WTC11 (cell line): ENCODE measurements around the gene MUSTN1. TPM values are rescaled to one million over a fixed set of nuclear protein-coding genes. Genes with fewer than 3 reads are reported as not detected.

Experiments
- ATAC-seq: fragments of 200-7000 bp; cut with Tn5 transposase; 2 replicates; pipeline ENCODE4 v1.10.0; 2021; ENCODE audit warnings: mild to moderate bottlenecking, moderate library complexity
- CTCF ChIA-PET: fragments of 300-600 bp; sonication (Branson Sonifier 250); formaldehyde crosslinking; loops from one replicate; lab custom pipeline; 2021; ENCODE audit warnings: antibody characterized with exemption; lab: Charles Lee
- POLR2A ChIA-PET: fragments of 350-600 bp; sonication (Branson Sonifier 250); formaldehyde crosslinking; loops from one replicate; lab custom pipeline; 2021; ENCODE audit warnings: antibody characterized with exemption; lab: Charles Lee
- DNase-seq: peaks from one replicate; pipeline ENCODE4 v3.0.0; 2021; ENCODE audit warnings: low spot score
- H3K27ac Mint-ChIP-seq: 2 replicates; pipeline ENCODE4 v1.8.0; 2021; ENCODE audit warnings: mixed read lengths
- H3K27me3 Mint-ChIP-seq: 2 replicates; pipeline ENCODE4 v1.8.0; 2021; ENCODE audit warnings: low read depth, mild to moderate bottlenecking, moderate library complexity, mixed read lengths
- H3K36me3 Mint-ChIP-seq: 2 replicates; pipeline ENCODE4 v1.8.0; 2021; ENCODE audit warnings: mixed read lengths
- H3K4me1 Mint-ChIP-seq: 2 replicates; pipeline ENCODE4 v1.8.0; 2022; ENCODE audit warnings: mixed read lengths
- H3K4me3 Mint-ChIP-seq: 2 replicates; pipeline ENCODE4 v1.8.0; 2021; ENCODE audit warnings: mild to moderate bottlenecking, moderate library complexity, mixed read lengths
- H3K9me3 Mint-ChIP-seq: 2 replicates; pipeline ENCODE4 v1.8.0; 2021; ENCODE audit warnings: mixed read lengths
- CREB1 ChIP-seq: sonication (generic); formaldehyde crosslinking; IDR thresholded peaks from 2 replicates; pipeline ENCODE4 v1.8.0; 2023; ENCODE audit warnings: mild to moderate bottlenecking, missing genetic modification reagents
- CREM ChIP-seq: sonication (generic); formaldehyde crosslinking; IDR thresholded peaks from 2 replicates; pipeline ENCODE4 v1.8.1; 2022; ENCODE audit warnings: mild to moderate bottlenecking, missing genetic modification reagents, moderate library complexity
- EMX1 ChIP-seq: fragments of 250-450 bp; sonication (Bioruptor Pico); IDR thresholded peaks from 2 replicates; pipeline ENCODE4 v1.8.0; 2021; ENCODE audit warnings: mild to moderate bottlenecking
- FOXK1 ChIP-seq: sonication (generic); formaldehyde crosslinking; IDR thresholded peaks from 2 replicates; pipeline ENCODE4 v1.8.0; 2022; ENCODE audit warnings: mild to moderate bottlenecking, moderate library complexity, missing genetic modification reagents
- FOXP1 ChIP-seq: sonication (generic); formaldehyde crosslinking; IDR thresholded peaks from 2 replicates; pipeline ENCODE4 v1.8.0; 2022; ENCODE audit warnings: missing genetic modification reagents, mild to moderate bottlenecking, moderate library complexity, borderline replicate concordance
- GABPB1 ChIP-seq: sonication (generic); formaldehyde crosslinking; IDR thresholded peaks from 2 replicates; pipeline ENCODE4 v1.8.1; 2023; ENCODE audit warnings: mild to moderate bottlenecking, missing genetic modification reagents
- GTF2I ChIP-seq: fragments of 250-450 bp; sonication (Bioruptor Pico); conservative IDR thresholded peaks from 2 replicates; pipeline ENCODE4 v1.4.0; 2021; ENCODE audit warnings: mild to moderate bottlenecking
- MXD4 ChIP-seq: fragments of 250-450 bp; sonication (Bioruptor Pico); IDR thresholded peaks from 2 replicates; pipeline ENCODE4 v1.8.0; 2021; ENCODE audit warnings: mild to moderate bottlenecking, moderate library complexity, borderline replicate concordance
- RORB ChIP-seq: fragments of 250-450 bp; sonication (Bioruptor Pico); IDR thresholded peaks from 2 replicates; pipeline ENCODE4 v1.9.0; 2021; ENCODE audit warnings: mild to moderate bottlenecking
- SOX15 ChIP-seq: fragments of 250-450 bp; sonication (Bioruptor Pico); IDR thresholded peaks from 2 replicates; pipeline ENCODE4 v1.9.0; 2021; ENCODE audit warnings: mild to moderate bottlenecking
- TP53 ChIP-seq: sonication (generic); formaldehyde crosslinking; IDR thresholded peaks from 2 replicates; pipeline ENCODE4 v1.8.1; 2023; ENCODE audit warnings: mild to moderate bottlenecking, missing genetic modification reagents
- ZNF121 ChIP-seq: sonication (generic); formaldehyde crosslinking; IDR thresholded peaks from 2 replicates; pipeline ENCODE4 v1.8.0; 2023; ENCODE audit warnings: missing genetic modification reagents
- ZNF232 ChIP-seq: sonication (generic); formaldehyde crosslinking; IDR thresholded peaks from 2 replicates; pipeline ENCODE4 v1.8.0; 2022; ENCODE audit warnings: mild to moderate bottlenecking, missing genetic modification reagents
- ZNF317 ChIP-seq: sonication (generic); formaldehyde crosslinking; IDR thresholded peaks from 2 replicates; pipeline ENCODE4 v1.8.1; 2023; ENCODE audit warnings: low read depth, mild to moderate bottlenecking, moderate library complexity, missing genetic modification reagents, borderline replicate concordance
- ZNF396 ChIP-seq: fragments of 250-450 bp; sonication (Bioruptor Pico); IDR thresholded peaks from 2 replicates; pipeline ENCODE4 v1.8.0; 2021; ENCODE audit warnings: mild to moderate bottlenecking, moderate library complexity, borderline replicate concordance
- total RNA-seq: library from RNA; stranded (reverse); gene quantifications from 3 replicates; pipeline ENCODE4 v1.2.3, GENCODE V29; 2021
- TF ChIP-seq, protein P1 (sequence below): fragments of 250-450 bp; sonication (Bioruptor Pico); IDR thresholded peaks from 2 replicates; pipeline ENCODE4 v1.8.0; 2021; ENCODE audit warnings: mild to moderate bottlenecking
- TF ChIP-seq, protein P2 (sequence below): sonication (generic); formaldehyde crosslinking; IDR thresholded peaks from 2 replicates; pipeline ENCODE4 v1.8.1; 2022; ENCODE audit warnings: mild to moderate bottlenecking, missing genetic modification reagents, moderate library complexity, borderline replicate concordance
- TF ChIP-seq, protein P3 (sequence below): fragments of 250-450 bp; sonication (Bioruptor Pico); IDR thresholded peaks from 2 replicates; pipeline ENCODE4 v2.1.2; 2022; ENCODE audit warnings: mild to moderate bottlenecking, moderate library complexity
- TF ChIP-seq, protein P4 (sequence below): sonication (generic); formaldehyde crosslinking; IDR thresholded peaks from 2 replicates; pipeline ENCODE4 v1.8.1; 2023; ENCODE audit warnings: mild to moderate bottlenecking, missing genetic modification reagents, borderline replicate concordance

Gene MUSTN1
- total RNA-seq, 1 experiment from 2014 or later, result 4.2 TPM

DNA sequence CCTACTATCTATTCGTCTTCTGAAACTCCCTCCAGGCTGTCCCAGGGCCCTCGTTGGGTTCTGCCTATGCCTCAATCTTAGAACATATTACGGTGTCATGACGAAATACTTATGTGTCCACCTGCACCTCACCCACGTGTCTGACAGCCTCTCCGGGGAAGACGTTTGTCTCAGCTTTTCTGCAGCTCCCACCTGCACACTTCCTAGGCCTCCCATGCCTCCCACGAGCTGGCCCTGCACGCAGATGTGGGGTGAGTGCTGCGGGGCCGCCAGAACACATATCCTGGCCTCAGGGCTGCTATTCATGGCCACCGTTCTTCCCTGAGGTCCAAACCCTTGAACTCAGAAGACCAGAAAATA is 7.1 kb upstream of the MUSTN1 start:
- Mint-ChIP-seq H3K27ac (0 out of 2 replicates have a peak overlapping the region, but pooled peaks have one; percentile 63), H3K36me3 (peaks cover 10% of the 10 kb centered on the region), H3K4me1 (no peaks in the 10 kb centered on the region), H3K4me3 (no peak overlapping the region), H3K9me3 (no peaks in the 10 kb centered on the region), H3K27me3 (no peaks in the 10 kb centered on the region)
- ChIA-PET CTCF (interaction anchor here (0.9 to 1.4 kb wide), 4 partner anchors 49 to 96 kb away, joined by 3 to 6 read pairs (median 4); no protein-coding TSS in a partner anchor), POLR2A (interaction anchor here (0.7 kb wide), 1 partner anchor 15 kb away, joined by 3 read pairs; no protein-coding TSS in a partner anchor)
- TF ChIP-seq, protein P1, sequence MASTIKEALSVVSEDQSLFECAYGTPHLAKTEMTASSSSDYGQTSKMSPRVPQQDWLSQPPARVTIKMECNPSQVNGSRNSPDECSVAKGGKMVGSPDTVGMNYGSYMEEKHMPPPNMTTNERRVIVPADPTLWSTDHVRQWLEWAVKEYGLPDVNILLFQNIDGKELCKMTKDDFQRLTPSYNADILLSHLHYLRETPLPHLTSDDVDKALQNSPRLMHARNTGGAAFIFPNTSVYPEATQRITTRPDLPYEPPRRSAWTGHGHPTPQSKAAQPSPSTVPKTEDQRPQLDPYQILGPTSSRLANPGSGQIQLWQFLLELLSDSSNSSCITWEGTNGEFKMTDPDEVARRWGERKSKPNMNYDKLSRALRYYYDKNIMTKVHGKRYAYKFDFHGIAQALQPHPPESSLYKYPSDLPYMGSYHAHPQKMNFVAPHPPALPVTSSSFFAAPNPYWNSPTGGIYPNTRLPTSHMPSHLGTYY (CRISPR knock-in tag), result no peak
- TF ChIP-seq SOX15 (CRISPR knock-in tag), result no peak
- TF ChIP-seq, protein P2, sequence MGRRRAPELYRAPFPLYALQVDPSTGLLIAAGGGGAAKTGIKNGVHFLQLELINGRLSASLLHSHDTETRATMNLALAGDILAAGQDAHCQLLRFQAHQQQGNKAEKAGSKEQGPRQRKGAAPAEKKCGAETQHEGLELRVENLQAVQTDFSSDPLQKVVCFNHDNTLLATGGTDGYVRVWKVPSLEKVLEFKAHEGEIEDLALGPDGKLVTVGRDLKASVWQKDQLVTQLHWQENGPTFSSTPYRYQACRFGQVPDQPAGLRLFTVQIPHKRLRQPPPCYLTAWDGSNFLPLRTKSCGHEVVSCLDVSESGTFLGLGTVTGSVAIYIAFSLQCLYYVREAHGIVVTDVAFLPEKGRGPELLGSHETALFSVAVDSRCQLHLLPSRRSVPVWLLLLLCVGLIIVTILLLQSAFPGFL, result no peak
- TF ChIP-seq ZNF232 (CRISPR knock-in tag), result no peak
- no peak for TF ChIP-seq CREB1 (CRISPR knock-in tag)
- TF ChIP-seq GABPB1, result no peak
- TF ChIP-seq ZNF396, result no peak
- TF ChIP-seq TP53 (CRISPR knock-in tag), result no peak
- TF ChIP-seq, protein P3, sequence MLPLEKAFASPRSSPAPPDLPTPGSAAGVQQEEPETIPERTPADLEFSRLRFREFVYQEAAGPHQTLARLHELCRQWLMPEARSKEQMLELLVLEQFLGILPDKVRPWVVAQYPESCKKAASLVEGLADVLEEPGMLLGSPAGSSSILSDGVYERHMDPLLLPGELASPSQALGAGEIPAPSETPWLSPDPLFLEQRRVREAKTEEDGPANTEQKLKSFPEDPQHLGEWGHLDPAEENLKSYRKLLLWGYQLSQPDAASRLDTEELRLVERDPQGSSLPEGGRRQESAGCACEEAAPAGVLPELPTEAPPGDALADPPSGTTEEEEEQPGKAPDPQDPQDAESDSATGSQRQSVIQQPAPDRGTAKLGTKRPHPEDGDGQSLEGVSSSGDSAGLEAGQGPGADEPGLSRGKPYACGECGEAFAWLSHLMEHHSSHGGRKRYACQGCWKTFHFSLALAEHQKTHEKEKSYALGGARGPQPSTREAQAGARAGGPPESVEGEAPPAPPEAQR (CRISPR knock-in tag), result no peak
- TF ChIP-seq, protein P4, sequence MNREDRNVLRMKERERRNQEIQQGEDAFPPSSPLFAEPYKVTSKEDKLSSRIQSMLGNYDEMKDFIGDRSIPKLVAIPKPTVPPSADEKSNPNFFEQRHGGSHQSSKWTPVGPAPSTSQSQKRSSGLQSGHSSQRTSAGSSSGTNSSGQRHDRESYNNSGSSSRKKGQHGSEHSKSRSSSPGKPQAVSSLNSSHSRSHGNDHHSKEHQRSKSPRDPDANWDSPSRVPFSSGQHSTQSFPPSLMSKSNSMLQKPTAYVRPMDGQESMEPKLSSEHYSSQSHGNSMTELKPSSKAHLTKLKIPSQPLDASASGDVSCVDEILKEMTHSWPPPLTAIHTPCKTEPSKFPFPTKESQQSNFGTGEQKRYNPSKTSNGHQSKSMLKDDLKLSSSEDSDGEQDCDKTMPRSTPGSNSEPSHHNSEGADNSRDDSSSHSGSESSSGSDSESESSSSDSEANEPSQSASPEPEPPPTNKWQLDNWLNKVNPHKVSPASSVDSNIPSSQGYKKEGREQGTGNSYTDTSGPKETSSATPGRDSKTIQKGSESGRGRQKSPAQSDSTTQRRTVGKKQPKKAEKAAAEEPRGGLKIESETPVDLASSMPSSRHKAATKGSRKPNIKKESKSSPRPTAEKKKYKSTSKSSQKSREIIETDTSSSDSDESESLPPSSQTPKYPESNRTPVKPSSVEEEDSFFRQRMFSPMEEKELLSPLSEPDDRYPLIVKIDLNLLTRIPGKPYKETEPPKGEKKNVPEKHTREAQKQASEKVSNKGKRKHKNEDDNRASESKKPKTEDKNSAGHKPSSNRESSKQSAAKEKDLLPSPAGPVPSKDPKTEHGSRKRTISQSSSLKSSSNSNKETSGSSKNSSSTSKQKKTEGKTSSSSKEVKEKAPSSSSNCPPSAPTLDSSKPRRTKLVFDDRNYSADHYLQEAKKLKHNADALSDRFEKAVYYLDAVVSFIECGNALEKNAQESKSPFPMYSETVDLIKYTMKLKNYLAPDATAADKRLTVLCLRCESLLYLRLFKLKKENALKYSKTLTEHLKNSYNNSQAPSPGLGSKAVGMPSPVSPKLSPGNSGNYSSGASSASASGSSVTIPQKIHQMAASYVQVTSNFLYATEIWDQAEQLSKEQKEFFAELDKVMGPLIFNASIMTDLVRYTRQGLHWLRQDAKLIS (CRISPR knock-in tag), result no peak
- no peak for TF ChIP-seq CREM (CRISPR knock-in tag)
- no peak for TF ChIP-seq FOXP1 (CRISPR knock-in tag)
- TF ChIP-seq FOXK1 (CRISPR knock-in tag), result no peak
- no peak for TF ChIP-seq GTF2I (CRISPR knock-in tag)
- no peak for TF ChIP-seq ZNF121
- no peak for TF ChIP-seq EMX1 (CRISPR knock-in tag)
- TF ChIP-seq ZNF317 (CRISPR knock-in tag), result no peak
- TF ChIP-seq RORB (CRISPR knock-in tag), result no peak
- no peak for TF ChIP-seq MXD4 (CRISPR knock-in tag)
- ATAC-seq, result no peak
- DNase-seq, result no peak
